TTC549 (cell line): ENCODE results near the gene PLEKHH2.
"Not testable (repeated sequence)": the region's sequence is repeated elsewhere in the genome, so short reads cannot be mapped to it uniquely, and the experiment has no call there.

Experiments
- FAIRE-seq: peaks from 2 replicates; lab custom pipeline; 2012; peaks lifted over from hg19 to GRCh38; lab: Jason Lieb, UNC

Gene PLEKHH2

DNA sequence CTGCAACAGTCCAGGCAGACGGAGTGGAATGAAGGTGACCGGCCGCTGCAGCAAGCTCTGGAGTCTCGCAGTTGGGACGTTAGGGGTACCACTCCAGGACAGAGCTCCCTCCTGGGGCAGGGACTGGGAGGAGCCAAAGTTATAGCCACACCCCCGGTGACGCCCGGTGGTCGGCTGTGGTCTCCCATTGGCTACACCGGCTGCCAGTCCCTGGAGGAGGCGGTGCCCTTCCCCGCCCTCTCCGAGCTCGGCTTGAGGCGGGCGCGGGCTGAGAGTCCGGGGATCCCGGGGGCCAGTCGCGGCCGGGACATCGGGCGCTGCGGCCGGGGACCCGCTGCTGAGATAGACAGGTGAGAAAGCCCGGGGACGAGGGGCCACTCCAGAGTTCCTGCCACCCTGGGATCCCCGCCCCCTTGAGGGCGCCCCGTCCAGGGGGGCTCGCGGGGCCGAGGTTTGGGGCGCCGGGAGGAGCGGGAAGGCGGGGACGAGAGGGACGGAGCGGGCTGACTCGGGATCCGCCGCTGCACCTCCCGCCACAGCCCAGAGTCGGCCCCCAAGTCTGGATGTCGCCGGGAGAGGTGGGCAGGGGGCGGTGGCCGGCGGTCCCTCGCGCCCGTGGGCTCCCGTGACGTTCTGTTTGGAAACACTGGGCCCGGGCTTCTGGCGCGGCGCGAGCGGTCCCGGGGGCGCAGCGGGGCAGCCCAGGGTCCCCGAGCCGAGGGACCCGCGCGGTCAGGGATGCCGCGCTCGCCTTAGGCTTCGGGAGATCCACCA is at the start of gene PLEKHH2:
TSS of gene PLEKHH2 (plus strand) at position 231 of the 774 bp plus-strand sequence. CDS start 7,414 bp downstream, outside the sequence.
- no peak for FAIRE-seq

- no peak for FAIRE-seq
These were observed 44.6 kb upstream of the PLEKHH2 start for GRCh38 chr2:43592443-43592842.

DNA sequence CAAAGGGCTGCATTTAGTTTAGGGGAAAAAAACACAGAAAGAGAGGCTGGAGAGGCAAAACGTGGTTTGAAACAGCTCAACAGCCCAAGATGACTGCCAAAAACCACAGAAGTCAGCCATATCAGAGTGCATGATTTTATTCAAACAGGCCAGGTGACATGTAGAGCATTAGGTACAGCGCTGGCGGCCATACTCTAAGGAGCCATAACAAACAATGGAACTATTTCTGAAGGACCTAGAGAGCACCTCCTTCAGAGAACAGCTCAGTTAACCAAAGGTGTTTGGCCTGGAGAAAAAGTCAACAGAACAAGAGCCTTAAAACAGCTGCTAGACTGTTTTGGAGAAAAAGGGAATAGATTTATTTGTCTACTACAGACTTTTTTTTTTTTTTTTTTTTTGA is 43.8 kb upstream of the PLEKHH2 start:
- FAIRE-seq = no peak

GRCh38 chr2:43594875-43595274 is 42.2 kb upstream of the PLEKHH2 start:
- no peak for FAIRE-seq

- FAIRE-seq = no peak
These were observed 41.3 kb upstream of the PLEKHH2 start, which contains the start of gene THADA for GRCh38 chr2:43595603-43596412. TSS of gene THADA (minus strand) at chr2:43596038. CDS start at chr2:43592392, 3,646 bp downstream.

- not testable (repeated sequence) for FAIRE-seq
These were observed 36.5 kb upstream of the PLEKHH2 start for GRCh38 chr2:43600596-43600995.

- no peak for FAIRE-seq
These were observed 32.4 kb upstream of the PLEKHH2 start for GRCh38 chr2:43604674-43605073.

DNA sequence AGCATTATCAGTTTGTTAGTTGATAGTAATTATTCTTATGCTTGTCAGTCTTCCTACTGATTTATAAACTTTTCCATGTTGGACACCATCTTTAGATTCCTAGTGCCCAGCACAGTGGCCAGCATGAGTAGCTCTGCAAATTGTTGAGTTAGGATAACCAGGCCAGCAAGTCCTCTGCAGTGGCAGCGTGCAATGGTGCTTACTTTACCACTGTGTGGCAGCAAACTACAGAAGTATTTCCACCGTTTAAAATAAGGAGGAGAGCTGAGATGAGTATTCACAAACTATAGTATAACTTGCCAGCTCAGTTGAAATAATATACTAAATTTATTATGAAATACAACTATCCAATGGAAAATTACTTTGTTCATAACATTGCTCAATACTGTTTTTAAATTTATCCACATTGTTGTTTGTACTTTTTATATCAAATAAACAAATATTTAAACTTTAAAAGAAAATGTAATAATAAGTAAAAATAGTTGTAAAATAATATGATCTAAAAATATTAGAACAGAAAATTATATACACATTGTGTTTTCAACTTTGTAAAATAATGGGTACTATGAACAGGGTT is 31.9 kb upstream of the PLEKHH2 start:
- peak; percentile 96 for FAIRE-seq

DNA sequence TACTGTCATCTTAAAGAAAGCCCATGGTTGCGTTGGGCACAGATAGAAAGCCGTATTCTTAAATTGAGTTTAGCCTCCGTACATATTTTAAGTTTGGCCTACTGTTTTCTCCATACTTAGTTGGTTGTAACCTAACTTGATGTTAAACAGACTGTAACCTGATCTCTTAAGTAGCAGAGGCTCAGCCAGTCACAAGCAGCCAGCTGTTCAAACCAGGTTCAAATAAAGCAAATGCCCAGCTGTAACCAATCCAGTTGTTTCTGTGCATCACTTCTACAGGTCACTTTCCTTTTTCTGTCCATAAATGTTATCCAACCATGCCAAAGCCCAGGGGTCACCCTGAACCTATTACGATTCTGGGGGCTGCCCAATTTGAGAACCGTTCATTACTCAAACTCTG is 31.2 kb upstream of the PLEKHH2 start:
- FAIRE-seq = no peak

- peak; percentile 66 for FAIRE-seq
These were observed 27.7 kb upstream of the PLEKHH2 start for GRCh38 chr2:43609290-43609918.

DNA sequence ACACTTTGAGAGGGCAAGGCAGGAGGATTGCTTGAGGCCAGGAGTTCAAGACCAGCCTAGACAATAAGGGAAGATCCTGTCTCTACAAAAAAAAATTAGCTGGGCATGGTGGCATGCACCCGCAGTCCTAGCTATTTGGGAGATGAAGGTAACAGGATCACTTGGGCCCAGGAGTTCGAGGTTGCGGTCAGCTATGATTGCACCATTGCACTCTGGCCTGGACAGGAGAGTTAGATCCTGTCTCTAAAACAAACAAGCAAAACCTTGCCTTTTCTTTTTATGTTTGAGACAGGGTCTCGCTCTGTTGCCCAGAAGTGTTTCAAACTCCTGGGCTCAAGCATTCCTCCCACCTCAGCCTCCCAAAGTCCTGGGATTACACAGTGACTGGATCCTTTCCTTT is 26.7 kb upstream of the PLEKHH2 start:
- no peak for FAIRE-seq

GRCh38 chr2:43611987-43612894 is 24.8 kb upstream of the PLEKHH2 start:
- peak; percentile 93 for FAIRE-seq

GRCh38 chr2:43612944-43613343 is 24.1 kb upstream of the PLEKHH2 start:
- no peak for FAIRE-seq

DNA sequence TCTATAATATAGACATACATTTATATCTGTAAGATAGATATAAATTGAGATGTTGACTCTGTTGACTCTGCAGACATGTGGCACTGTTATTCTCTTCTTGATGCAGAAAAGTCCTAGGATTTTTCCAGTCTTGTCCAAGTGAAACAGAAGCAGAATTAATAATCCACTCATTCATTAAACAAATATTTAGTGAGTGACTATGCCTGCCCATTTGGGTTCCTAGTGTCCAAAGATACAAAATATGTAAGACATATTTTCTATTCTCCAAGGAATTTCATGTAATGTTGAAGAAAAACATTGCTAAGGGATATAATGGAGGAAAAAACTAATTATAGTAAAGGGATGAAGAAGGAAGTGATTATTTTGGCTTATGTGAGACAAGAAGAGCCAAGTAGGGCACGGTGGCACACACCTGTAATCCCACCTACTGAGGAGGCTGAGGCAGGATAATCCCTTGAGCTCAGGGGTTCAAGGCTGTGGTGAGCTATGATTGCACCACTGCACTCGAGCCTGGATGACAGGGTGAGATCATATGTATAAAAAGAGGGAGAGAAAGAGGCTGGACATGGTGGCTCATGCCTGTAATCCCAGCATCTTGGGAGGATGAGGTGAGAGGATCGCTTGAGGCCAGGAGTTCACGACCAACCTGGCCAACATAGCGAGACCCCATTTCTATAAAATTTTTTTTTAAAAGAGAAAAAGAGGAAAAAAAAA is 19.9 kb upstream of the PLEKHH2 start:
- no peak for FAIRE-seq

- no peak for FAIRE-seq
These were observed 17.5 kb upstream of the PLEKHH2 start for GRCh38 chr2:43619511-43619910.

- FAIRE-seq = no peak
These were observed 14.1 kb upstream of the PLEKHH2 start for GRCh38 chr2:43622931-43623451.

- FAIRE-seq = no peak
These were observed 5.3 kb upstream of the PLEKHH2 start for GRCh38 chr2:43631618-43632317.

GRCh38 chr2:43634604-43635306 is 2.3 kb upstream of the PLEKHH2 start:
- no peak for FAIRE-seq

- FAIRE-seq = not testable (repeated sequence)
These were observed 907 bp upstream of the PLEKHH2 start for GRCh38 chr2:43636153-43636552.
